ENCODE results near the gene MOB3C. TPM values are rescaled to one million over a fixed set of nuclear protein-coding genes. Genes with fewer than 3 reads are reported as not detected.

MOB3C gene
- total and polyA plus RNA-seq, 10 of the 15 experiments (the other 5 are each of a cell fraction or from before 2014, with no cell fraction given) = 1.0 to 16.0 (median 9.4) TPM

DNA sequence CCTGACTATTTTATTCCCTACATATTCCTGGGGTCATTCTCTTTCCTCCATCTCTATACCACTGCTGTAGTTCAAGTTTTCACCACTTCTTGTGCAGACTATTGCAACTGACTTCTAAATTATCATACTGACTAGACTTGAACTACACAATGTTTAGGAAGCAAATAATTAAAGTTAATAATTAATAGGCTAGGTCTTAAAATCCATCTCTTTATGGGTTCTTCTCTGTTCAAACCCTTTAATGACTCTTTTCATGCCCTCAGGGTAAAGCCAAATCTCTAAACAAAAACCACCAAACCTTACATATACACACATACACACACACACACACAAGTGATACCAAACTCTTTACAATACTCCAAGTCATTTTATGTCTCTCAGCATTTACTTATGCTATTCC, 22.3 kb upstream of the MOB3C start (continued):
- TF ChIP-seq, protein P1, sequence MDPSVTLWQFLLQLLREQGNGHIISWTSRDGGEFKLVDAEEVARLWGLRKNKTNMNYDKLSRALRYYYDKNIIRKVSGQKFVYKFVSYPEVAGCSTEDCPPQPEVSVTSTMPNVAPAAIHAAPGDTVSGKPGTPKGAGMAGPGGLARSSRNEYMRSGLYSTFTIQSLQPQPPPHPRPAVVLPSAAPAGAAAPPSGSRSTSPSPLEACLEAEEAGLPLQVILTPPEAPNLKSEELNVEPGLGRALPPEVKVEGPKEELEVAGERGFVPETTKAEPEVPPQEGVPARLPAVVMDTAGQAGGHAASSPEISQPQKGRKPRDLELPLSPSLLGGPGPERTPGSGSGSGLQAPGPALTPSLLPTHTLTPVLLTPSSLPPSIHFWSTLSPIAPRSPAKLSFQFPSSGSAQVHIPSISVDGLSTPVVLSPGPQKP (IDR thresholded peaks at IDR 0.05; ENCODE audit: low read depth, low read length) = no peak
- TF ChIP-seq SREBF2 (IDR thresholded peaks at IDR 0.05; ENCODE audit: low read length) = no peak
- TF ChIP-seq IKZF1 (conservative IDR thresholded peaks at IDR 0.05) = no peak
- TF ChIP-seq NFYA (IDR thresholded peaks at IDR 0.05; ENCODE audit: borderline replicate concordance, low read depth, low read length) = no peak
- TF ChIP-seq, protein P2, sequence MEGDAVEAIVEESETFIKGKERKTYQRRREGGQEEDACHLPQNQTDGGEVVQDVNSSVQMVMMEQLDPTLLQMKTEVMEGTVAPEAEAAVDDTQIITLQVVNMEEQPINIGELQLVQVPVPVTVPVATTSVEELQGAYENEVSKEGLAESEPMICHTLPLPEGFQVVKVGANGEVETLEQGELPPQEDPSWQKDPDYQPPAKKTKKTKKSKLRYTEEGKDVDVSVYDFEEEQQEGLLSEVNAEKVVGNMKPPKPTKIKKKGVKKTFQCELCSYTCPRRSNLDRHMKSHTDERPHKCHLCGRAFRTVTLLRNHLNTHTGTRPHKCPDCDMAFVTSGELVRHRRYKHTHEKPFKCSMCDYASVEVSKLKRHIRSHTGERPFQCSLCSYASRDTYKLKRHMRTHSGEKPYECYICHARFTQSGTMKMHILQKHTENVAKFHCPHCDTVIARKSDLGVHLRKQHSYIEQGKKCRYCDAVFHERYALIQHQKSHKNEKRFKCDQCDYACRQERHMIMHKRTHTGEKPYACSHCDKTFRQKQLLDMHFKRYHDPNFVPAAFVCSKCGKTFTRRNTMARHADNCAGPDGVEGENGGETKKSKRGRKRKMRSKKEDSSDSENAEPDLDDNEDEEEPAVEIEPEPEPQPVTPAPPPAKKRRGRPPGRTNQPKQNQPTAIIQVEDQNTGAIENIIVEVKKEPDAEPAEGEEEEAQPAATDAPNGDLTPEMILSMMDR (IDR thresholded peaks at IDR 0.05 in 2 of 3, conservative IDR thresholded peaks at IDR 0.05 in 1 of 3; ENCODE audit: control insufficient read depth in 2 of 3, extremely low read depth in 1 of 3, insufficient read depth in 1 of 3, low read depth in 3 of 3, low read length in 3 of 3) = no peak
- TF ChIP-seq, protein P3, sequence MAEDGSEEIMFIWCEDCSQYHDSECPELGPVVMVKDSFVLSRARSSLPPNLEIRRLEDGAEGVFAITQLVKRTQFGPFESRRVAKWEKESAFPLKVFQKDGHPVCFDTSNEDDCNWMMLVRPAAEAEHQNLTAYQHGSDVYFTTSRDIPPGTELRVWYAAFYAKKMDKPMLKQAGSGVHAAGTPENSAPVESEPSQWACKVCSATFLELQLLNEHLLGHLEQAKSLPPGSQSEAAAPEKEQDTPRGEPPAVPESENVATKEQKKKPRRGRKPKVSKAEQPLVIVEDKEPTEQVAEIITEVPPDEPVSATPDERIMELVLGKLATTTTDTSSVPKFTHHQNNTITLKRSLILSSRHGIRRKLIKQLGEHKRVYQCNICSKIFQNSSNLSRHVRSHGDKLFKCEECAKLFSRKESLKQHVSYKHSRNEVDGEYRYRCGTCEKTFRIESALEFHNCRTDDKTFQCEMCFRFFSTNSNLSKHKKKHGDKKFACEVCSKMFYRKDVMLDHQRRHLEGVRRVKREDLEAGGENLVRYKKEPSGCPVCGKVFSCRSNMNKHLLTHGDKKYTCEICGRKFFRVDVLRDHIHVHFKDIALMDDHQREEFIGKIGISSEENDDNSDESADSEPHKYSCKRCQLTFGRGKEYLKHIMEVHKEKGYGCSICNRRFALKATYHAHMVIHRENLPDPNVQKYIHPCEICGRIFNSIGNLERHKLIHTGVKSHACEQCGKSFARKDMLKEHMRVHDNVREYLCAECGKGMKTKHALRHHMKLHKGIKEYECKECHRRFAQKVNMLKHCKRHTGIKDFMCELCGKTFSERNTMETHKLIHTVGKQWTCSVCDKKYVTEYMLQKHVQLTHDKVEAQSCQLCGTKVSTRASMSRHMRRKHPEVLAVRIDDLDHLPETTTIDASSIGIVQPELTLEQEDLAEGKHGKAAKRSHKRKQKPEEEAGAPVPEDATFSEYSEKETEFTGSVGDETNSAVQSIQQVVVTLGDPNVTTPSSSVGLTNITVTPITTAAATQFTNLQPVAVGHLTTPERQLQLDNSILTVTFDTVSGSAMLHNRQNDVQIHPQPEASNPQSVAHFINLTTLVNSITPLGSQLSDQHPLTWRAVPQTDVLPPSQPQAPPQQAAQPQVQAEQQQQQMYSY (CRISPR knock-in tag; IDR thresholded peaks at IDR 0.05) = no peak
- no peak for TF ChIP-seq TARDBP (IDR thresholded peaks at IDR 0.05; ENCODE audit: borderline replicate concordance)
- TF ChIP-seq RAD51 (IDR thresholded peaks at IDR 0.05) = no peak
- no peak for TF ChIP-seq CEBPB (IDR thresholded peaks at IDR 0.05; ENCODE audit: borderline replicate concordance in 1 of 2, low read depth in 2 of 2, low read length in 2 of 2)
- TF ChIP-seq PAX8 (IDR thresholded peaks at IDR 0.05) = no peak
- no peak for TF ChIP-seq POU2F2 (IDR thresholded peaks at IDR 0.05; ENCODE audit: borderline replicate concordance, low read depth, low read length)
- TF ChIP-seq POLR2AphosphoS2 (IDR thresholded peaks at IDR 0.05; ENCODE audit: low read depth, low read length) = no peak
- TF ChIP-seq STAT3 (IDR thresholded peaks at IDR 0.05; ENCODE audit: low read depth, low read length) = no peak
